ENCODE results near the gene REG1B. TPM values are rescaled to one million over a fixed set of nuclear protein-coding genes. Genes with fewer than 3 reads are reported as not detected.
A peak's percentile ranks its signal among the peaks of the same experiment; 100 is the strongest.

The REG1B gene
- polyA plus RNA-seq, 2 of the 4 experiments (the other 2 are of a cell fraction) = not detected

DNA sequence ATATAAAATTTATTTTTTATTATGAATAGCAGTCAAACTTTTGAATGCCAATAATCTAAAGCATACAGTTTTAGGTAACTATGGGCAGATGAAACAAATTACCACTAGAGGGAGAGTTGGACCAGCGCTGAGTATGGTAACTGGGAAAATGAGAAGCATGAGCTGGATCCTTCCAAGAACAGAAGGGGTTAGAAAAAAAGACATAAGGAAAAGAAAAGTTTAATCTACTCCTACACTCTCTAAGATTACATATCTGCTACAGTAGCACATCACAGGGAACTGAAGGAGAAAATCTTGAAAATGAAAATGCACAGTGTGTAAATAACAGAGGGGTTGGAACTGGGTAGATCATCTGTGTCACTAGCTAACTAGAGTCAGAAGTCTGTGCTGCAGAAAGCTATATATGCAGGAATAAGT, 46.8 kb downstream of the REG1B start:
- Histone ChIP-seq H3K4me1 (no peaks in the 10 kb centered on the region), H3K27ac (no peak overlapping the region), H3K9me3 (peaks cover 6% of the 10 kb centered on the region; the same call in 2 of the 3 replicates), H3K4me2 (no peak overlapping the region), H3K4me3 (no peak overlapping the region)
- ChIA-PET POLR2A (no interaction called here), CTCF (interaction anchor here (0.7 to 0.8 kb wide), 2 partner anchors 503 to 823 kb away, joined by 3 read pairs; no protein-coding TSS in a partner anchor)
- 11% methylated on average over 1 of the region's 1 CpG for WGBS (ENCODE audit: missing lambda C conversion rate)
- DNase-seq (ENCODE audit: low read depth in 1 of 2, low spot score in 1 of 2) (peak in 1 of 2 experiments; percentile 15), ATAC-seq (peak; percentile 56 to 70; a peak in 3 of 6 replicates), FAIRE-seq (no peak)
- peak; percentile 28; the same call in 2 of the 3 replicates for TF ChIP-seq CTCF (IDR thresholded peaks at IDR 0.05)
- TF ChIP-seq, protein P1, sequence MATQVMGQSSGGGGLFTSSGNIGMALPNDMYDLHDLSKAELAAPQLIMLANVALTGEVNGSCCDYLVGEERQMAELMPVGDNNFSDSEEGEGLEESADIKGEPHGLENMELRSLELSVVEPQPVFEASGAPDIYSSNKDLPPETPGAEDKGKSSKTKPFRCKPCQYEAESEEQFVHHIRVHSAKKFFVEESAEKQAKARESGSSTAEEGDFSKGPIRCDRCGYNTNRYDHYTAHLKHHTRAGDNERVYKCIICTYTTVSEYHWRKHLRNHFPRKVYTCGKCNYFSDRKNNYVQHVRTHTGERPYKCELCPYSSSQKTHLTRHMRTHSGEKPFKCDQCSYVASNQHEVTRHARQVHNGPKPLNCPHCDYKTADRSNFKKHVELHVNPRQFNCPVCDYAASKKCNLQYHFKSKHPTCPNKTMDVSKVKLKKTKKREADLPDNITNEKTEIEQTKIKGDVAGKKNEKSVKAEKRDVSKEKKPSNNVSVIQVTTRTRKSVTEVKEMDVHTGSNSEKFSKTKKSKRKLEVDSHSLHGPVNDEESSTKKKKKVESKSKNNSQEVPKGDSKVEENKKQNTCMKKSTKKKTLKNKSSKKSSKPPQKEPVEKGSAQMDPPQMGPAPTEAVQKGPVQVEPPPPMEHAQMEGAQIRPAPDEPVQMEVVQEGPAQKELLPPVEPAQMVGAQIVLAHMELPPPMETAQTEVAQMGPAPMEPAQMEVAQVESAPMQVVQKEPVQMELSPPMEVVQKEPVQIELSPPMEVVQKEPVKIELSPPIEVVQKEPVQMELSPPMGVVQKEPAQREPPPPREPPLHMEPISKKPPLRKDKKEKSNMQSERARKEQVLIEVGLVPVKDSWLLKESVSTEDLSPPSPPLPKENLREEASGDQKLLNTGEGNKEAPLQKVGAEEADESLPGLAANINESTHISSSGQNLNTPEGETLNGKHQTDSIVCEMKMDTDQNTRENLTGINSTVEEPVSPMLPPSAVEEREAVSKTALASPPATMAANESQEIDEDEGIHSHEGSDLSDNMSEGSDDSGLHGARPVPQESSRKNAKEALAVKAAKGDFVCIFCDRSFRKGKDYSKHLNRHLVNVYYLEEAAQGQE (IDR thresholded peaks at IDR 0.05) = no peak

DNA sequence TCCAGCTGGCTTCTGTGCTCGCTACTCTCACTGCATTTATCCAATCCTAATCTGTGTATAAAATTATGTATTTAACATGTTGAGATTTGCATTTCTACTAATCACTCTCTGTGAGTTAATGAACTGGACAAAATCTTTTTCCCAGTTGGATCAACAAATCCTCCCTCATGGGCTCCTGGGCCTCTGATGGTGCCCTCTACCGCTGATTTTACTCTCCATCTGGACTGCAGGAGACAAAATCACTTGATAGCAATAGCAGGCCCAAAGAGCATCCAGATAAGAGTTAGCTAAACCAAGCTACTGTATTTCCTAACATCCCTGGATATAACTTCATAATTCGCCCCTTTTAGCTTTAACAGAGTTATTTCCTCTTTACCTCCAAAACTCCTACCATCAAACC, 47.8 kb downstream of the REG1B start:
- no peak for DNase-seq (ENCODE audit: low read depth in 1 of 2, low spot score in 1 of 2)
- Histone ChIP-seq H3K27ac (no peak overlapping the region), H3K4me1 (no peaks in the 10 kb centered on the region), H3K9me3 (peaks cover 6% of the 10 kb centered on the region; the same call in 2 of the 3 replicates), H3K4me2 (no peak overlapping the region), H3K4me3 (no peak overlapping the region)
- FAIRE-seq = no peak
- WGBS (ENCODE audit: missing lambda C conversion rate) = 3% methylated on average over 3 of the region's 3 CpGs
- ChIA-PET POLR2A (no interaction called here), CTCF (interaction anchor here (0.9 kb wide), 1 partner anchor 26 kb away, joined by 3 read pairs; no protein-coding TSS in a partner anchor)
- no peak for TF ChIP-seq RAD21 (conservative IDR thresholded peaks at IDR 0.05 in 1 of 2, IDR thresholded peaks at IDR 0.05 in 1 of 2)
- TF ChIP-seq, protein P2, sequence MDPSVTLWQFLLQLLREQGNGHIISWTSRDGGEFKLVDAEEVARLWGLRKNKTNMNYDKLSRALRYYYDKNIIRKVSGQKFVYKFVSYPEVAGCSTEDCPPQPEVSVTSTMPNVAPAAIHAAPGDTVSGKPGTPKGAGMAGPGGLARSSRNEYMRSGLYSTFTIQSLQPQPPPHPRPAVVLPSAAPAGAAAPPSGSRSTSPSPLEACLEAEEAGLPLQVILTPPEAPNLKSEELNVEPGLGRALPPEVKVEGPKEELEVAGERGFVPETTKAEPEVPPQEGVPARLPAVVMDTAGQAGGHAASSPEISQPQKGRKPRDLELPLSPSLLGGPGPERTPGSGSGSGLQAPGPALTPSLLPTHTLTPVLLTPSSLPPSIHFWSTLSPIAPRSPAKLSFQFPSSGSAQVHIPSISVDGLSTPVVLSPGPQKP (IDR thresholded peaks at IDR 0.05; ENCODE audit: low read depth, low read length) = no peak
- TF ChIP-seq GATA3 (IDR thresholded peaks at IDR 0.05; ENCODE audit: borderline replicate concordance) = no peak
- no peak for TF ChIP-seq HOXA7 (CRISPR knock-in tag; IDR thresholded peaks at IDR 0.05)
- TF ChIP-seq CHD4 (IDR thresholded peaks at IDR 0.05; ENCODE audit: borderline replicate concordance) = no peak
- no peak for ATAC-seq

Other genes with a start within 250 kb of the REG1B start
- not detected in 2 replicates for gene REG3G, start 62.3 kb downstream of the REG1B start, polyA plus RNA-seq (2011; rRNA removed)
- not detected in 3 replicates for gene REG3G, start 62.3 kb downstream of the REG1B start, polyA plus RNA-seq (2017; fragmentation: RNase III; extraction: RNeasy Plus Mini Kit Qiagen cat#74134 plus additional on column Dnase treatment)
- 0.21 TPM in 1 of 2 replicates, not detected in the other for gene REG1A, start 32.5 kb upstream of the REG1B start, polyA plus RNA-seq (2011; rRNA removed)
- gene REG1A, start 32.5 kb upstream of the REG1B start, polyA plus RNA-seq (2017; fragmentation: RNase III; extraction: RNeasy Plus Mini Kit Qiagen cat#74134 plus additional on column Dnase treatment) = not detected in 3 replicates
- not detected in 2 replicates for gene REG3A, start 71.8 kb upstream of the REG1B start, polyA plus RNA-seq (2011; rRNA removed)
- not detected in 3 replicates for gene REG3A, start 71.8 kb upstream of the REG1B start, polyA plus RNA-seq (2017; fragmentation: RNase III; extraction: RNeasy Plus Mini Kit Qiagen cat#74134 plus additional on column Dnase treatment)